Measurements from ENCODE around the gene SIGMAR1.

SIGMAR1 gene

DNA sequence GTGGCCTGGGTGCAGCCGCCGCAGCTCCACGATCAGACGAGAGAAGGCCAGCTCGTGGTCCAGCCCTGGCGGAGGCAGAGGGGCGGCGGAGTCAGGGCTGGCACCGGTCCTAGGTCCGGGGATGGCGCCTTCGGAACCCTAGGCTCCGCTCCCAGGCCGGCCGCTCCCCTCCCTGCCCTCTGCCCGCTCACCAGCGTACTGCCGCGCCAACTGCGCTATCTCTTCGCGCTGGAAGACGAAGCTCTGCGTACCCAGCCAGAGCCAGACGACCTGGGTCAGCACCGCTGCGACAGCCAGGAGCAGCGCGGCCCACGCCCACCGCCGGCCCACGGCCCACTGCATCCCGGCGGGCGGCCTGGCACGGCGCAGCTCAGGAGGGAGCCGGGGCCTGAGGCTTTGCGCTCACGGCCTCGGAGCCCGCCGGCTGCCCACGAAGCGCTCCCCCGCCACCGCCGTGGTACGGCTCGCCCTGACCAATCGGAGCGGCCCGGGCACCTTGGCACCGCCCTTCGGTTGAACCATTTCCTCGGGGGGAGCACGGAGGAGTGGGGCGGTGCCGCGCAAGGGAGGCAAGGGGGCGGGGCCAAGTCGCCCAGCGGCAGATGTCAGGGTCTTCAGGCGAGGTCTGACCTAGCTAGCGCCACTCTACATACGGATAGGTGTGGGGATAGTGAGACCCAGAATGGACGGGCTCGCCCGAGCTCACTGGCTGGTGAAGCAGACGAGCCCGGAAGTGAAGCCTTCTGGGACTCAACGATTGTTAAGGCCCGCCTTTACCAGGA is at the start of gene SIGMAR1:
TSS of gene SIGMAR1 (minus strand) at position 432 of the 782 bp plus-strand sequence. CDS start at position 342, 90 bp downstream.
- DNase-seq, result peak; percentile 91

DNA sequence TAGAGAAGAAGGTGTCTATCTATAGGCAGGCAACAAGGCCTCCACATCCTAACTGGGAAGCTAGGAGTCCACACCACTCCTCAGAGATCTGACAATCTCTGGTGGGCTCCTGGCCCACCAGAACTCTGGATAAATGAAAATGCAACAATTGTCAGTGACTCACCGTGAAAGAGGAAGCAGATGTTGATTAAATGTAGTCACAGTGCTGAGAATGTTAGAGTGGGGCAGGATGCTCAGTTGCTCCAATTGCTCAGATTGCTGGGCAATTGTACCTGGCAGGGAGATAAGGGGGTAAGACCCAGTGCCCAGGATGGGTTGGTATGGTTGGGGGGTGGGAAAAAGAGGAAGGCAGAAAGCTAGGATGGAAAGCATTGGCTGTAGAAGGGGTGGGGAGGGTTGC is 49.1 kb upstream of the SIGMAR1 start:
- DNase-seq, result no peak

DNA sequence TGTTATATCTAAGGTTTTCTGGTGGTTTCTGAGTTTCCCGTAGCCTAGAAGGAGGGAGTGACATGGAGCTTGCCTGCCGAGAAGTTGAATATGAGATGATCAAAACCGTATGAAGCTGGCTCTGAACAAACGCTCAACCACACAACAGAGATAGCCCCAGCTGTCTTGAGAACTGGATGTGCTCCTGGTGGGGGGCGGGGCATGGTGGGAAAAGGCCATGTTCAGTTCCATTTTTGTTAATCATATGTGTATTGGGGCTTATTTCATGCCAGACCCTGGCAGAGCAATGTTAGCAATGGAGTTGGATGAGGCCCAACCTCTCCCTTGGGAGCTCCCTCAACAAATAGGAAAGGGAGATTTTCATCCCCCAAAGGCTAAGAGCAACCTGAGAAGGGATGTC is 48.6 kb upstream of the SIGMAR1 start:
- peak; percentile 53 for DNase-seq

DNA sequence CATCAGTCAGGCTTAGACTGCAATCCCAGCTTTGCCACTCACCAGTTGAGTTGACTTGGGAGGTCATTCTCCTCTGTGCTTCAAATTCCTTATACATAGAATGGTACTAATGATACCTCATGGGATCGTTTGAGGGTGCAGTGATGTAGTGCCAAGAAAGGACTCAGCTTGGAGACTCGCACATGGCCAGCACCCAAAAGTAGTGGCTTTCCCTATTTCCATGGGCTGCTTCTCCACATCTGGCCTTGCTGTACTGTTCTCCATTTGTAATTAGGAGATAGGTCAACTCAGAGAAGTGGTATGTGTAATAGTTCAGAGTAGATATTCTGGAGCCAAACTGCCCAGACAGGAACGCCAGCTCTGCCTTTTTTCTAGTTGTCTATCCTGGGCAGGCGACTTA is 48.0 kb upstream of the SIGMAR1 start:
- no peak for DNase-seq

DNA sequence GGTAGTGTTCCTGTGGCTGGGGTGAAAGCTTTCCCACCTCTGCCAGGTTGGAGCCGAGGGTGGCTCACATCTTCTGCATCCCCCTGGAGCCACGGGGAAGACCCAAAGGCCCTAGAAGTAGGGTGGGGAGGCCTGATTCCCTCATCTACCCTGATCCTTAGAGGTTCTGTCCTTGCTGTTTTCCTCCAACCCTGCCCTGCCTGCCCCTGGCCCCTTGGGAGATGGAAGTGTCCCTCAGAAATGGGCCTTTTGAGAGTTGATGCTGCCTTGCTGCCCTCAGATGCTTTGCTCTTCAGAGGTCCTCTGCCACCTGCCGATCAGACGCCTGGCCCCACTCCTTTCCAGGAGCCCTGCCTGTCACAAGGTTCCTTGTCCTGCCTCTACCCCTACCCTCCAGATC is 47.2 kb upstream of the SIGMAR1 start:
- no peak for DNase-seq

DNA sequence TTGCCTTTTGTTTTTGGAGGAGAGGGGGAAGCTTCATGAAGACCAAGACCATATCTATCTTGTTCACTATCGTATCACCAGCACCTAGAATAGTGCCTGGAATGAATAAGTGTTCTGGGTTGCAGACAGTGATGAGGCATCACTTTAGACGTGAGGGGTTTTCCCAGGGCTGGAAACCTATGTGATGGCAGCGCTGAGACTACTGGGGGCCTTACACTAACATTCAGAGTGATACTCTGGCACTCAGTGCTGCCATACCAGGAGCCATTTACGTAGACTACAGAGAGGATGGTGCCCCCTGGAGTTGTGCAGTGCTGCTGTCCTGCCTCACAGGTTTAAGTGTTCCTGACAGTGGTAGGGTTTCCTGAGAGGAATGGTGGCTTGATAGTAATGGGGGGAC is 46.6 kb upstream of the SIGMAR1 start:
- DNase-seq, result no peak

GRCh38 chr9:34675869-34676268 is 38.3 kb upstream of the SIGMAR1 start:
- no peak for DNase-seq

DNA sequence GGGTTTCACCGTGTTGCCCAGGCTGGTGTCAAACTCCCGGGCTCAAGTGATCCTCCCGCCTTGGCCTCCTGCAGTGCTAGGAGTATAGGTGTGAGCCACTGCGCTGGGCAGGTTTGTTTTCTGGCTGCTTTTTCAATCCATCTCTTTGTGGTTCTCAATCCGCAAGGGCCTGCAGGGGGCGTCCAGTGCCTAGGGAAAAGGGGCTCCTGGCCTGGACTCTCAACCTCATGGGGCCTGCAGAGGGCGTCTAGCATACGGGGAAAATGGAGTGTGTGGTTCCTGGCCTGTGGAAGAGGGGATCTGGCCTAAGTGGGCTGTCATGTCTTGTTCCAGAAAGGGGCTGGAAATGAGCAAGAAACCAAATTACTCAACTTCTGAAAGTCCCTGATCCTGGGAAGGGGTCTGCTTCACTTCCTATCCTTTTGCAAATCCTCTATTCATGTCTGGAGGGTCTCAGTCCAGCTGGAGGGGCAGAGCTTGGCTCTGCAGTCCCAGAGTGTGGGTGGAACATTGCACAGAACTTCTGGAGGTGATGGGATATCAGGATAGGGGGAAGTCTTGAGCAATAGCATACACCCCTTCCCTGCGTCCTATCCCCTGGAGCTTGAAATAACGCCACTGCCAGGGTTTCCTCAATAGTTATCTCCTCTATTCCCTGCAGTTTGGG is 37.6 kb upstream of the SIGMAR1 start:
- peak; percentile 69 for DNase-seq

DNA sequence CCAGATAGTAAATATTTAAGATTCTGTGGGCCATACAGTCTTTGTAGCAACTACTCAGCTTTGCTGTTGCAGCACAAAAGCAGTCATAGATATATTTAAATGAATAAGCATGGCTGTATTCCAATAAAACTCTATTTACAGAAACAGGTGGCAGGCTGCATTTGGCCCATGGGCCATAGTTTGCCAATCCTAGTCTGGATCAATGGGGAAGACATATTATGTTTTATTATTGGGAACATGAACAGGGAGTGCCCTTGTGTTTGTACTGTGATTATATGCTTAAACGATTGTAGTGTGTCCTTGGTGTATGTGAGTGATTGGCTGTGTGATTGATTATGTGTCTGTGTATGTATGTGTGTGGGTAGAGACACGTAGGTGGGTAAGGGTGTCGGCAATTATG is 36.9 kb upstream of the SIGMAR1 start:
- DNase-seq, result no peak

DNA sequence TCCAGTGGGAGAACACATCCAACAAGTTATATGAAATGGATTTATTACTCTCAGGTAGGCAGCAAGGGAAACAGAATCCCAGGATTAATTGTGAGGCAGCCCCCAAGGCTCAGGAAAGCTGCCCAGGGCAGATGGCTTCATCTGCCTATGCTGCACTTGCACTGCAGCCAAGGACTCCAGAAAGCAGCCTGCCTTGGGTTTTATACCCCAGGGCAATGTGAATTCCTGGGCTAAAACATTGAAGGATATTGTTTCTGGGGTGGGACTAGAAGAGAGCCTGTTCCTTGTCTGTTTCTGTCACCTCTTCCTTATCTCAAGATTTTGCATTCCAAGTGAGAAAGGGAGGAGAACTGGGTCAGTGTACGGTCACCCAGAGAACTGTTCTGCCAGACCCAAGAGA is 33.7 kb upstream of the SIGMAR1 start:
- no peak for DNase-seq

- no peak for DNase-seq
Observed at GRCh38 chr9:34669809-34670562, 32.4 kb upstream of the SIGMAR1 start.

DNA sequence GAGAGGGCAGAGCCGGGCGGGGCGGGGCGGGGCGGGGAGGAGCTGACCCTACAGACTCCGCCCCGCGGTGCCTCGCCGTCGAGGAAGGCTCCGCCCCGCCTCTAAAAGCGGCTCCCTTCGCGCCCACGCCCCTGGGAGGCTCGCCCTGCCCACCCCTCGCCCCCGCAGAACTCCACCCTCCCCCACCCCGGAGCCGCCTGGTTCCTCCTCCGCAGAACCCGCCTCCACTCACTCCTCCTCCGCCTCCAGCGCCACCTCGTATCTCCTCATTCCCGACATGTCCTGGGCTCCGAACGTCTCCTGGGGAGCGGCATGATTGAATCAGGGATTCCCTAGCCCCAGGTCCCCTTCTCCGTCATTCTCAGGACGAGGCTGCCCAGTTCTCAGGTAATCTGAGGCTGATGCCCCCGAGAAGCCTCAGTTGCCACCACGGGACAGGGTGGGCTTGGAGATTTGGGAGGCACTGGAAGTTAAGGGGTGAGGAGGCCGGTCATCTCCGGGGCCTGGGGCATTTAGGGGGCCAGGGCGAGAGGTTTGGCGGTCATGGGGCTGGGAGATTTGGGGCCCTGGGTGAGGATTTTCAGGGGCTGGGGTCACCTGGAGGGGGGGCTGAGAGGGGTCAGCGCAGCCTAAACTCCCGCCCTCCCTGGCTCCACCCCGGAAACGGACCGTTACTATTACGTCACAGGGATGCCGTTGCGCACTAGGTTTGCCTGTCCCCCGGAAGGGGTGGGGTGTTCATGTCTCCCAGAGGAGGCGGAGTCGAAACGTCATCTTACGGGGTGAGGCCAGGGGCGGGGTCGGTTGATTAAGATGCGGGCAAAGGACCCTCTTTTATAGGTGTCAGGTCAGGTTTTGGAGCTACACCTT is 28.0 kb upstream of the SIGMAR1 start:
- peak; percentile 95 for DNase-seq

DNA sequence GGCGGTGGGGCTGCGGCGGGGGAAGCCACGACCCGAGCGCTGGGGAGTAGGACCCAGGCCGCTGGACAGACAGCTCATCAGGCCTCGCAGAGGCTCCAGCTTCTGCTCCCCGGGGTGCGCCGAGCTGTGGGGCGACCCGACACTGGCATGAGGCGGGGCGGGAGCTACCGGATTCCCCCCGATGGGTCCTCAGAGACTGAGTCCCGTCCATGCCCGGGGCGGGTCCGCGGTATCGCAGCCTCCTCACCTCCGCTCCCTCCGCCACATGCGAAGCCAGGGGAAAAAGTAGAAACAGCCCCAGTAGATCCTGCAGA is 27.4 kb upstream of the SIGMAR1 start:
- DNase-seq, result no peak

GRCh38 chr9:34664281-34665066 is 26.9 kb upstream of the SIGMAR1 start:
- DNase-seq, result peak; percentile 64

DNA sequence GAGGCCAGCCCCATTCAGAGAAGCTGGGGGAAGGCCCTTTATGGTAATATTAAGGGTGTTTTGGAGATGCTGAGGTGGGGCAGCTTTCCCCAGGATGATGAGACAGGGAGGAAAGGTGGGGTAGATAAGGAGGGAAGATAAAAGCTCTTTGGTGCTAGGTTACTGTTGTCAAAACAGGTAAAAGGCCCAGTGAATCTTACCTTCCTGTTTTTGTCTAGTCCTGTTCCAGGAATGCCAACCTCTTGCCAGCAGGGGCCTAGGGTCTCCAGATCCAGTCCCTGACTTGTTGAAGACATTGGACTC is 25.7 kb upstream of the SIGMAR1 start:
- DNase-seq, result no peak

DNA sequence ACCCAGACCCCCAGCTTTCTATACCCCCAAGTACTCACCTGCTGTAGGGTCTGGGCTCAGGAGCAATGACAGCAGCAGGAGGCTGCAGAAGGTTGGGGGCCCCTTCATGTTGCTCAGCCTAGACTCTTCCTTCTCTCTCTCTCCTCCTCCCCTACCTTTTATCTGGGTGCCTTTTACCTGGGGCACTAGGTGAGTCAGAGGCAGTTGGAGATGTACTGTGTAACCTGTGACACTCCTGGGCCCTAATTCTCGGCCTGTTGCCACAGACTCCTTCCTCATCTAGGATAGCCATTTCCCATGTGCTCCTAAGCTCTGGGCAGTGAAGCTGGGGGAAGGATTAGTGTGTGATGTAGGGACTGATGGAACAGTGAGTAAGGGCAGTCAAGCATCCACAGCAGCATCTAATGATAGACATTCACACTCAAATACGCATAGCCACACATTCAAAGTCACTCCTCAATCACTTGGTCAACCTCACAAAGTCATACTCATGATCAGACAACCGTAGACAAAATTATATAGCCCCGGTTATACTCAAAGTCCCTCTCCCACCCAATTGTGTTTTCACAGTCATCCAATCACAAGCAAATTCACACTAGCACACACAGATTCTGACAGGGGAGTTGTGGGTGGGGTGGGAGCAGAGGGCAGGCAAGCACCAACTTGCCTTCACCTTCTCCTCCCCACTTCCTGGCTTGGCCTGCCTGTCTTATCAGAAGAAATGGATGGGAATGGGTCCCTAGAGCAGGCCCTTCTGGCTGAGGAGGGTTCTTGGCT is 25.1 kb upstream of the SIGMAR1 start, which contains the start of gene CCL27:
TSS of gene CCL27 (minus strand) at position 132 of the 777 bp plus-strand sequence. CDS start at position 108, 24 bp downstream.
- no peak for DNase-seq

DNA sequence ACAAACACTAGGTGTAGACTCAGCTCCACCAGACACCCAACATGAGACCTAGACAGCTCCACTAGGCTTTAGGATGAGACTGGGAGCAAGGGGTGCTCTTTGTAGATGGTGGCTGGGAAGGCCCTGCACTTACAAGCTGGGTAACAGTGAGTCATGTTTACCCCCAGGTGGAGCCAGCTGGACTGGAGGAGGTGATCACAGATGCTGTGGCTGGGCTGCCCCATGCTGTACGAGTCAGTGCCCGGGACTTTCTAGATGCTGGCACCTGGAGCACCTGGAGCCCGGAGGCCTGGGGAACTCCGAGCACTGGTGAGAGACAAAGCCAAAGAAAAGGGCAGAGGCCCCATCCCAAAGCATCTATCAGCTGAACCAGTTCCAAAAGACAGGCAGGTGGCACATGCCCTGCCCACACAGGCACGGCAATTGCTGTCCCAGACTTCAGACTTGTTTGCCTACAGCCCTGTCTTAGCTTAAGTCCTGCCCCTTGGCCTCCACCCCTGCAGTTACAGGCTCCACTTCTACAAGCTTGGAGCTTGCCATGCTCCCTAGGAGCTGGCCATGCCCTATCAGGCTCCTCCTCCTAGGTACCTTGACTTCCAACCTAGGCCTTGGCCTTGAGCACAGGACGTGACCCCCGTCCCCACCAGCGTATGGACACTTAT is 22.1 kb upstream of the SIGMAR1 start:
- no peak for DNase-seq

DNA sequence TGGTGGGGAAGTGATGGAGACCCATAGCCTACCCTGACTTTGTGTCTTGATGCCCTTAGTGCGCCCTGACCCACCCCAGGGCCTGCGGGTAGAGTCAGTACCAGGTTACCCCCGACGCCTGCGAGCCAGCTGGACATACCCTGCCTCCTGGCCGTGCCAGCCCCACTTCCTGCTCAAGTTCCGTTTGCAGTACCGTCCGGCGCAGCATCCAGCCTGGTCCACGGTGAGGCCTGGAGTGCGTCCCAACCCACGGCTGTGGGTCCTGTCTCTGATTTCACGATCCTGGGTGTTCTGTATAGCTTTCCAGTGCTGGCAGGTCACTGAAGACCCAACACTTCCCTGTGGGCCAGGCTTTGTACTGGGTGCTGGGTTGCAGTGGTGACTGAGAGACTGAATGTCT is 20.9 kb upstream of the SIGMAR1 start:
- DNase-seq, result no peak

DNA sequence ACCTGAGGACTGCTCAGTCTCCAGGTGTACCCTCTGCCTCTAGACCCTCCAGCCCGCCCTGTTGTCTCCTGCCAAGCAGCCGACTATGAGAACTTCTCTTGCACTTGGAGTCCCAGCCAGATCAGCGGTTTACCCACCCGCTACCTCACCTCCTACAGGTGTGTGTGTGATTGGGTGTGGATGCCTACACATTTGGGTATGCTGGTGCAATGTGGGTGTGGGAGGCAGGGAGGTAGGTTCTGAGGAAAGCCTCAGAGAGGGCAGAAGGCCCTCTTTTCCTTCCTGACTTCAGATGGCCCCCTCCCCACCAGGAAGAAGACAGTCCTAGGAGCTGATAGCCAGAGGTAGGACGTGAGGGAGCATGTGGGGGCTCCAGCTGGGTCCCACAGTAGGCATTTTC is 19.4 kb upstream of the SIGMAR1 start:
- no peak for DNase-seq

GRCh38 chr9:34655394-34655793 is 17.8 kb upstream of the SIGMAR1 start:
- DNase-seq, result no peak
